ENCODE data around the gene MSH2.

DNA sequence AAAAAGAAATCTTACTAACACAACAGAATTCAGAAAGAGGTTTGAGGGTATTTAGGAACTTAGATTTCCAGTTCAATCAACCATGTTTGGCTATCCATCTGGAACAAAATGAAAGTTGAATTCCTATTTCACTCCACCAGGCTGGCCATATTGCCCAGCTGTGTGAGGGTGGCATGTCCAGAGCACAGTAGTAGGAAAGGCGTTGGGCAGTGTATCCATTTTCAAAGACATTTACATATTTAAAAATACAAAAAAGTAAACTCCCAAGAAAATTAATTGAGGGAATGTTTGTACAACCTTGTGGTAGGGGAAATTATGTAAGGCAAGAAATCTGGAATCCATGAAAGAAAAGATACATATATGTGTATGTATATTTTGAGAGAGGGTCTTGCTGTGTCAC is 21.5 kb upstream of the MSH2 start:
- TF ChIP-seq YY1 (IDR thresholded peaks at IDR 0.05; ENCODE audit: insufficient read depth, insufficient read length) (no peak), SUZ12 (IDR thresholded peaks at IDR 0.05; ENCODE audit: extremely low read depth, insufficient read depth, insufficient read length) (no peak), ZNF274 (IDR thresholded peaks at IDR 0.05; ENCODE audit: low read depth, low read length) (no peak)

Data from NT2/D1 (cell line).